NCI-H345 (cell line): ENCODE data around the gene TMEM115.

Experiments used
- DNase-seq: peaks from one replicate; lab custom pipeline; 2025; lab: John Stamatoyannopoulos, UW

Gene TMEM115, protein sequence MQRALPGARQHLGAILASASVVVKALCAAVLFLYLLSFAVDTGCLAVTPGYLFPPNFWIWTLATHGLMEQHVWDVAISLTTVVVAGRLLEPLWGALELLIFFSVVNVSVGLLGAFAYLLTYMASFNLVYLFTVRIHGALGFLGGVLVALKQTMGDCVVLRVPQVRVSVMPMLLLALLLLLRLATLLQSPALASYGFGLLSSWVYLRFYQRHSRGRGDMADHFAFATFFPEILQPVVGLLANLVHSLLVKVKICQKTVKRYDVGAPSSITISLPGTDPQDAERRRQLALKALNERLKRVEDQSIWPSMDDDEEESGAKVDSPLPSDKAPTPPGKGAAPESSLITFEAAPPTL

GRCh38 chr3:50358911-50359759 lies at the start of gene TMEM115:
TSS of gene TMEM115 (minus strand) at chr3:50359521. CDS start at chr3:50359063, 458 bp downstream.
- peak; percentile 95 for DNase-seq

- no peak for DNase-seq
Measured at GRCh38 chr3:50408443-50408944, 49.2 kb upstream of the TMEM115 start.

GRCh38 chr3:50406487-50406886 lies 47.2 kb upstream of the TMEM115 start:
- no peak for DNase-seq

- DNase-seq = no peak
Measured at GRCh38 chr3:50405249-50405648, 45.9 kb upstream of the TMEM115 start.

DNA sequence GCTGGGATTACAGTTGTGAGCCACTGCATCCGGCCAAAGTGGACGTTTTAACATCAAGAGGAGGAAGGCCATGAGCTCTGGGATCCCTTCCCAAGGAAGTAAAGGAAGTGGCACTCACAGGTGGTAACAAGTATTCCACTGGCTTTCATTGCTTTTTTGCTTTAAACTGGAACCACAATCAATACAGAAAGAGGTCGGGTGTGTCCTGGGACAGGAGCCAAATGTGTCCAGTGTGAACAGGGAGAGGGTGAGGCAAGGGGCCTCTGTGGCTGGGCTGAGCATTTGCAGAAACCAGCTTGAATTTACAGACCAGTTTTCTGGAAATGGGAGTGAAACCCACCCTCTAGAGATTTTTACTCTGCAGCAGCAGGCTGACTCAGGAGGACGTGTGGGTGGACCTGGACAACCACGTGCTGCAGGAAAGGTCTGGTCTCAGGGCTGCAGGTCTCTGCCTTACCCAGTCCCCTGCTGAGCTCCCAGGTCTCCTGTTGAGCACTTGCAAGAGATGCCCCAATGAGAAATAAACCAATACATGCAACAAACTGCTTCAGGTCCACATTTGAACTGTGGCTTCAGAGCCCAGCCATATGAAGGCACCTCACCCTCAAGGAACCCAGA lies 42.8 kb upstream of the TMEM115 start:
- DNase-seq = no peak

DNA sequence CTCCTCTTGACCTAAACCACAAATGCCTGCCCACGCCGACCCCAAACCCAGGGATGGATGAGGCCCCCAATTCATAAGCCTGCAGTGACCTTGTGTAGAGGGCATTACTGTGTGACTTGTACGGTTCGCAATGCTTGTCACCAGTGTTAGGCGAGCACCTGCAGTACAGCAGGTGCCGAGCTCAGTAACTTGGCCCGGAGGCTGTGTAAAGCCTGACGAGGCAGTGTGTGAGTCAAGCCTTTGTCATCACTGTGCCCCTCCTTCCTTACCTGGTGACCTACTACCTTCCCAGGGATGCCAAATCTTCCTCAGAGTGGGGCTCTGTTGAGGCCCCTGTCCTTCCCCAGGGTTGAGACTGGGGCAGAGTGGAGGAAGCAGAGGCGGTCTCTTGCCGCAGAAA lies 37.2 kb upstream of the TMEM115 start:
- no peak for DNase-seq

GRCh38 chr3:50395070-50395860 lies 35.9 kb upstream of the TMEM115 start:
- no peak for DNase-seq

- no peak for DNase-seq
Measured at GRCh38 chr3:50393061-50393460, 33.7 kb upstream of the TMEM115 start.

DNA sequence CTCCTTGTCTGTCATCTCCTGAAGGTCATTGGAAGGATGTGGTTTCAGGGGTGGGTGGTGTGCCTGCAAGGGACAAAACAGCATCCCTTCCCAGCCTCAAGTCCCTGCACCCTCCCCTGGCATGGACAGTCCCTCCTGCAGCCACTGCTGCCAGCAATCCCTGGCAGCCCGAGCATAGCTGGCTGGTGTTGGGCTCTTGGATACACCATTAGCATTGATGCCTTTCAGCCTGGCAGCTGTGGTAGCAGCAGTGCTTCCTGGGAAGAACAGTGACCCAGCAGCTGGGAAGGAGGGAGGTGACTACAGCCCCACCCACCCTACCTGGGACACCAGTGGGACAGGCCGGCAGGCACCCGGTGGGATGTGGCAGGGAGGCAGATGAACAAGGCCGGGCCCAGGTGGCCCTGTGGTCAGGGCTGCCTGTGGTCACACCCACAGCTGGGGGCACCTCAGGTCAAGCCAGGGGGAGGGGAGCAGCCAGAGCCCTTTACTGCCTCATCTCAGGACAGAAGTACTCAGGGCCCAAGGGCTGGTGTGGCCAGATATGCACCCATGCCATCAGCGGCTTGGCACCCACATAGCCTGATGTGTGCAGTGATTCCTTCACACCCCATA lies 32.9 kb upstream of the TMEM115 start:
- no peak for DNase-seq

- DNase-seq = no peak
Measured at GRCh38 chr3:50390508-50391224, 31.3 kb upstream of the TMEM115 start.

- no peak for DNase-seq
Measured at GRCh38 chr3:50389414-50389767, 30.1 kb upstream of the TMEM115 start.

- no peak for DNase-seq
Measured at GRCh38 chr3:50388720-50389413, 29.5 kb upstream of the TMEM115 start.

DNA sequence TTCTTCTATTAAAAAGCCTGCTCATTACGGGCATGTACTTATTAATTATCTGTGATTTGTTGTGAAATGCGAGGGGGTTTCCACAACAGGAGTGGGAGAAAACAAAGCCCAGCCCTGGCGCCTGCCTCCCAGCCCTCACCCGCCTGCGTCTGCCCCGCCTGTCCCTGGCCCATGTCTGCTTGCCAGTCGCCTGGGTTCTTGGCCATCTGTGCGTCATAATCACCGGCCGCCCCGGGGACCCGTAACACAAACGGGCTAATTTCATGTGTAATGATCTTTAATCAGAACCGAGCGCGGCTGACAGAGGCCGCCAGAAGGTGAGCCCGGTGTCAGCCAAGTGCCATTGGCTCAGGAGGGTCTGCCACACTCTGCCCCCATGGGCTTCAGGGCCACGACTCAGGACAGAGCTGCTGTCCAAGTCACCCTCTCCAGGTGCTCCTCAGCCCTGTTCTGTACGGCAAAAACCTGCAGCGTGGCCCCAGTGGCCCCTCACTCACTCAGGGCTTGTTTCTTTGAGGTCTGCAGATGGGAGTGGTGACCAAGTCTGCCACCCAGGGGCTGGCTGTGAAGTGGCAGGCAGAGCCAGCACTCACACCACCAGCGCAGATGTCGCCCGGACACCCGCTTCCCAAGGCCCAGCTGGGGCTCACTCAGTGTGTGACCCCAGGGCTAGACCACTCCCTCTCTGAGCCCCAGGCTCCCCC lies 28.8 kb upstream of the TMEM115 start:
- DNase-seq = no peak

GRCh38 chr3:50385754-50386153 lies 26.4 kb upstream of the TMEM115 start:
- no peak for DNase-seq

DNA sequence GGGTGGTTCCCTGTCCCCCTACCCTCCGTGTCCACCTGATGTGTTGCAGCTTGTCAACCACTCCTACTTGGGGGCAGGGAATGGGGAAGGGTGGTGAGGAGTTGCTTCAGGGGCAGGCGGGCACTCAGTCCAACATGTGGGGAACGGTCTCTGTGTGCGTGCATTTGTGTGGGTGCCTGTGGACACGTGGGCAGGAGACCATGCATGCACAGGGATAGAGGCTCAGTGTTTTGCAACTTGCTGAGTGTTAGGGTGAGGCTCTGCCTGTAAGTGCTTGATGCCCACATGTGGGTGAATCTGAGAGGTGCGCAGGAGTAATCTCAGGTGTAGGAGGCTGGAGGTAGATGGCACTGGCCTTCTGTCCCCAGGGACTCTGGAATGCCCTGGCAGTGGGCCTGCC lies 24.4 kb upstream of the TMEM115 start:
- DNase-seq = no peak

DNA sequence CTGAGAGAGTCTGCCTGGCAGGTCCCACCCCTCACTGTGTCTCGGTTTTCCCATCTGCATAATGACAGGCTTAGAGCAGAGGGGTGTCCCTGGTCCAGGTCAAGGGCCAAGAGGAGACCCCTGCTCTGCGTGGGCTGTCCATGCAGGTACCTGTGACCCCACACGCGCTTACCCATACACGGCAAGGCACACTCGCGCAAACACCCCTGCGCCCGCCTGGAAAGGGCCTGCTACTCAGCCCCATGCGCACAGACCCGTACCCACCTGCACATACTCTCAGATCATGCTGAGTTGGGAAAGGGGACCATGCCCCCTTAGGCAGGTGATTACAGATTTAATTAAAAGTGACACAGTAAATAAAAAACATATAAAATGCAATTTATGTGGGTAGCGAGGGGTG lies 23.4 kb upstream of the TMEM115 start:
- no peak for DNase-seq

DNA sequence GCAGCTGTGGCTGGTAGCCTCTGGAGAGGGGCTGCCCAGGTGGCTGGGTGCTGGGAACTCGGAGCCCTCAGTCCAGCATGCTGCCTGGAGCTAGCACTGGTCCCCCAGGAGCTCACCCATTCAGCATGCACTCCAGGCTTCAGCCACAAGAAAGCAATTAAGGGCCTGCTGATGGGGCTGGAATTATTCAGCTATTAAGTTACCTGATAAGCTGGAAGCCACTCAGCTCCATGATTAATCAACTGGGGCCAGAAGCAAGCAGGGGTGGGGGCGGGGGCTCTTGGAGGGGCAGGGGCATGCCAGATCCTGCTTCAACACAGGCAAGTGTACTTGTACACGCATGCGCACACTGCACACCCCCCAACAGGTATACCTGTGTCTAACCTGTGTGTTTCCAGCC lies 22.1 kb upstream of the TMEM115 start:
- no peak for DNase-seq

DNA sequence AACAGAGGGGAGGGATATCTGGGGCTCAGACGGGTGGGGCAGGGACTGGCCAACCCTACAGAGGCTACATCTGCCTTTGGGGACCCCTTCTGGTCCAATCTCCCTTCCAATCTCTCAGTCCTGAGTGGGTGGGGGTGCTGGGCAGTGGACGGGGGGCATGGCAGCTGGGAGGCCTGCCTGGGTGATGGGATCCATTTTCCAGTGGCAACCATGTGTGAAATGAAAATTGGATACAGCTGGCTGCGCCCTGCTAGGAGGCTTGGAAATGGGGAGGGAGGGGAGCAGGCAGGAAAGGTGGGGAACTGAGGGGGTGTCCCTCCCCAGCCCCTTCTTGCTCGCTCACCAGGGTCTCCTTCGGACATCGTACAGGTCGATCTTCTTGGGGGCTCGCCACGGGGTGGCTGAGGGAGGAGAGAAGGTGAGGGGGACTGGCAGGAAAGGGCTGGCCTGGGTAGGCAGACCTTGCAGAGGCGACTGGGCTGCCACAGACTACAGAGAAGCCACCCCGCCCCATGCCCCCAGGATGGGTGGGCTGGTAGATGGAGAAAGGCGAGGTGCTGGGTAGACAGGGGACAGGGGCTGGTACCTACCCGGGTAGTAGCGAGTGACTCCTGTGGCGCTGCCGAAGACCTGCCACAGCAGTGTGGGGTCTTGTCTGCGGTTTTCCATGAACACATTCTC lies 21.2 kb upstream of the TMEM115 start:
- DNase-seq = no peak

- DNase-seq = no peak
Measured at GRCh38 chr3:50378757-50379156, 19.4 kb upstream of the TMEM115 start.
